HEK293 (cell line): ENCODE measurements around the gene LBHD1.

Source experiments
- CTCF ChIA-PET: fragments of 350-600 bp; formaldehyde crosslinking; extraction: SDS; loops from one replicate; lab custom pipeline; 2021; ENCODE audit warnings: antibody characterized with exemption; lab: Yijun Ruan, JAX
- POLR2A ChIA-PET: fragments of 300-600 bp; formaldehyde crosslinking; extraction: SDS; loops from one replicate; lab custom pipeline; 2020; ENCODE audit warnings: antibody characterized with exemption, inconsistent platforms; lab: Yijun Ruan, JAX
- H3K27ac ChIP-seq: fragments of 200-500 bp; sonication (Bioruptor generic); 2 replicates; pipeline ENCODE4 v1.5.1; 2014; ENCODE audit warnings: low read depth, low read length, control low read depth, inconsistent platforms; ENCODE audit errors: extremely low read depth
- H3K36me3 ChIP-seq, 2 experiments: fragments of 200-500 bp in 1 of 2; sonication (Bioruptor generic) in 1 of 2; 1 replicate in 1 of 2; 2 replicates in 1 of 2; pipeline ENCODE4 v1.5.1; 2014 to 2017; ENCODE audit warnings: inconsistent platforms in 2 of 2, low read length in 2 of 2; ENCODE audit not compliant: control insufficient read depth in 2 of 2, insufficient read depth in 1 of 2
- H3K4me1 ChIP-seq: fragments of 200-500 bp; sonication (Bioruptor generic); 2 replicates; pipeline ENCODE4 v1.5.1; 2014; ENCODE audit warnings: mild to moderate bottlenecking, low read length, inconsistent platforms; ENCODE audit not compliant: control insufficient read depth, insufficient read depth
- H3K4me3 ChIP-seq: 2 replicates; pipeline ENCODE4 v1.5.1; 2011; ENCODE audit warnings: low read depth, mild to moderate bottlenecking, control low read depth, low read length, moderate library complexity
- H3K9me3 ChIP-seq: fragments of 200-500 bp; sonication (Bioruptor generic); 2 replicates; pipeline ENCODE4 v1.5.1; 2014; ENCODE audit warnings: low read depth, low read length, inconsistent platforms; ENCODE audit not compliant: control insufficient read depth, insufficient read depth
- BCL11B ChIP-seq: fragments of 450-650 bp; formaldehyde crosslinking; IDR thresholded peaks from 2 replicates; pipeline ENCODE4 v1.5.1; 2016; ENCODE audit warnings: low read depth, missing biosample characterization, missing genetic modification characterization
- GLI4 ChIP-seq: fragments of 450-650 bp; formaldehyde crosslinking; IDR thresholded peaks from 2 replicates; pipeline ENCODE4 v1.5.1; 2016; ENCODE audit warnings: missing biosample characterization, missing genetic modification characterization
- OSR2 ChIP-seq: fragments of 450-650 bp; formaldehyde crosslinking; IDR thresholded peaks from 2 replicates; pipeline ENCODE4 v1.5.1; 2016; ENCODE audit warnings: missing biosample characterization, missing genetic modification characterization
- WT1 ChIP-seq: fragments of 450-650 bp; formaldehyde crosslinking; IDR thresholded peaks from 2 replicates; pipeline ENCODE4 v1.5.1; 2016; ENCODE audit warnings: missing biosample characterization, missing genetic modification characterization
- ZBTB21 ChIP-seq: fragments of 450-650 bp; formaldehyde crosslinking; IDR thresholded peaks from 2 replicates; pipeline ENCODE4 v1.5.1; 2017; ENCODE audit warnings: missing biosample characterization, missing genetic modification characterization
- ZNF157 ChIP-seq: fragments of 450-650 bp; formaldehyde crosslinking; IDR thresholded peaks from 2 replicates; pipeline ENCODE4 v1.5.1; 2016; ENCODE audit warnings: missing biosample characterization, missing genetic modification characterization
- ZNF221 ChIP-seq: fragments of 450-650 bp; formaldehyde crosslinking; IDR thresholded peaks from 2 replicates; pipeline ENCODE4 v1.5.1; 2017; ENCODE audit warnings: missing biosample characterization, missing genetic modification characterization, borderline replicate concordance
- ZNF248 ChIP-seq: fragments of 450-650 bp; formaldehyde crosslinking; IDR thresholded peaks from 2 replicates; pipeline ENCODE4 v1.5.1; 2017; ENCODE audit warnings: missing biosample characterization, missing genetic modification characterization
- ZNF37A ChIP-seq: fragments of 450-650 bp; IDR thresholded peaks from 2 replicates; pipeline ENCODE4 v1.5.1; 2018; ENCODE audit warnings: missing biosample characterization, missing genetic modification characterization
- ZNF426 ChIP-seq: fragments of 450-650 bp; formaldehyde crosslinking; IDR thresholded peaks from 2 replicates; pipeline ENCODE4 v1.5.1; 2017; ENCODE audit warnings: missing biosample characterization, missing genetic modification characterization, mild to moderate bottlenecking, inconsistent platforms, moderate library complexity
- ZNF530 ChIP-seq: fragments of 450-650 bp; formaldehyde crosslinking; IDR thresholded peaks from 2 replicates; pipeline ENCODE4 v1.5.1; 2016; ENCODE audit warnings: low read depth, missing biosample characterization, missing genetic modification characterization
- ZNF600 ChIP-seq: fragments of 450-650 bp; formaldehyde crosslinking; IDR thresholded peaks from 2 replicates; pipeline ENCODE4 v1.5.1; 2016; ENCODE audit warnings: missing biosample characterization, missing genetic modification characterization
- ZNF768 ChIP-seq: fragments of 450-650 bp; formaldehyde crosslinking; IDR thresholded peaks from 2 replicates; pipeline ENCODE4 v1.5.1; 2018; ENCODE audit warnings: missing biosample characterization, mild to moderate bottlenecking, missing genetic modification characterization
- TF ChIP-seq, protein P1 (sequence below): fragments of 450-650 bp; formaldehyde crosslinking; IDR thresholded peaks from 2 replicates; pipeline ENCODE4 v1.5.1; 2016; ENCODE audit warnings: missing biosample characterization, missing genetic modification characterization
- TF ChIP-seq, protein P2 (sequence below): fragments of 450-650 bp; formaldehyde crosslinking; IDR thresholded peaks from 2 replicates; pipeline ENCODE4 v1.5.1; 2016; ENCODE audit warnings: missing biosample characterization, missing genetic modification characterization
- TF ChIP-seq, protein P3 (sequence below): fragments of 450-650 bp; formaldehyde crosslinking; IDR thresholded peaks from 2 replicates; pipeline ENCODE4 v1.5.1; 2016; ENCODE audit warnings: missing biosample characterization, missing genetic modification characterization
- TF ChIP-seq, protein P4 (sequence below): fragments of 450-650 bp; formaldehyde crosslinking; IDR thresholded peaks from 2 replicates; pipeline ENCODE4; 2016; ENCODE audit warnings: missing biosample characterization, missing genetic modification characterization

LBHD1 gene

DNA sequence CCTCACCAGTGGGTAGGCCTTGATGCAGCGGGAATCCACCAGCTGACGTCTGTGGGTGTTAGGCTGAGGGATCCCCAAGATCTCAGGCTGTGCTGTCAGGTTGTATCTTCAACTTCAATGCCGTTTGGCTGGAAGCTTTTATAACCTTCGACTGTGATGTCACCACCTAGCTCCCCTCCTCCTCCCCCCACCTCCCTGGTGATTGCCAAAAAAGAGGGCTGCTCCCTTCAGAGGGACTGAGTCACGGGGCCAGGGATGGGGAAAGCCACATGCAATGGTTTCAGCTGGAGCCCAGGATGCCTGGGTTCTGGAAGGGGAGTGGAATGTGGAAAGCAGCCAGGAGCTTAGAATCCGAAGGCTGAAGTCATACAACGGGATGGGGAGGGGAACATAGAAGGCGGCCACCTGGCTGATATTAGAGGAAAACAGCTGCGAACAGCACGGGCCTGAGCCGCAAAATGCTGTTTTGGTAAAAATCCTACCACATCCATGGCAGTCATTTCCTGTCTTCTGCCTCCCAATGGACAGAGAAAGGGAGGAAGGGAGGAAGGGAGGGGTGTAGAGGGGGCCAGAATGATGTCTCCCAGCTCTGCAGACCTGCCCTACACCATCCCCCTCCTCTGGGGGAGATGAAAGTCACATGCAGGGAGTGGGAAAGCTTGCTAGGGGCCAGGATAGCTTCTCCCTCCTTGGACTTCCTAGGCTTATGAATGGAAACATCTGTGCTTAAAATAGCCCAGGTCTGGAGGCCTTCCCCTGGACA lies 17.5 kb upstream of the LBHD1 start, which contains the start of gene LRRN4CL (continued):
- TF ChIP-seq, protein P1, sequence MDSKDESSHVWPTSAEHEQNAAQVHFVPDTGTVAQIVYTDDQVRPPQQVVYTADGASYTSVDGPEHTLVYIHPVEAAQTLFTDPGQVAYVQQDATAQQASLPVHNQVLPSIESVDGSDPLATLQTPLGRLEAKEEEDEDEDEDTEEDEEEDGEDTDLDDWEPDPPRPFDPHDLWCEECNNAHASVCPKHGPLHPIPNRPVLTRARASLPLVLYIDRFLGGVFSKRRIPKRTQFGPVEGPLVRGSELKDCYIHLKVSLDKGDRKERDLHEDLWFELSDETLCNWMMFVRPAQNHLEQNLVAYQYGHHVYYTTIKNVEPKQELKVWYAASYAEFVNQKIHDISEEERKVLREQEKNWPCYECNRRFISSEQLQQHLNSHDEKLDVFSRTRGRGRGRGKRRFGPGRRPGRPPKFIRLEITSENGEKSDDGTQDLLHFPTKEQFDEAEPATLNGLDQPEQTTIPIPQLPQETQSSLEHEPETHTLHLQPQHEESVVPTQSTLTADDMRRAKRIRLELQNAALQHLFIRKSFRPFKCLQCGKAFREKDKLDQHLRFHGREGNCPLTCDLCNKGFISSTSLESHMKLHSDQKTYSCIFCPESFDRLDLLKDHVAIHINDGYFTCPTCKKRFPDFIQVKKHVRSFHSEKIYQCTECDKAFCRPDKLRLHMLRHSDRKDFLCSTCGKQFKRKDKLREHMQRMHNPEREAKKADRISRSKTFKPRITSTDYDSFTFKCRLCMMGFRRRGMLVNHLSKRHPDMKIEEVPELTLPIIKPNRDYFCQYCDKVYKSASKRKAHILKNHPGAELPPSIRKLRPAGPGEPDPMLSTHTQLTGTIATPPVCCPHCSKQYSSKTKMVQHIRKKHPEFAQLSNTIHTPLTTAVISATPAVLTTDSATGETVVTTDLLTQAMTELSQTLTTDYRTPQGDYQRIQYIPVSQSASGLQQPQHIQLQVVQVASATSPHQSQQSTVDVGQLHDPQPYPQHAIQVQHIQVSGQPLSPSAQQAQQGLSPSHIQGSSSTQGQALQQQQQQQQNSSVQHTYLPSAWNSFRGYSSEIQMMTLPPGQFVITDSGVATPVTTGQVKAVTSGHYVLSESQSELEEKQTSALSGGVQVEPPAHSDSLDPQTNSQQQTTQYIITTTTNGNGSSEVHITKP: peak; percentile 17; the same call in 1 of the 2 replicates
- TF ChIP-seq, protein P2, sequence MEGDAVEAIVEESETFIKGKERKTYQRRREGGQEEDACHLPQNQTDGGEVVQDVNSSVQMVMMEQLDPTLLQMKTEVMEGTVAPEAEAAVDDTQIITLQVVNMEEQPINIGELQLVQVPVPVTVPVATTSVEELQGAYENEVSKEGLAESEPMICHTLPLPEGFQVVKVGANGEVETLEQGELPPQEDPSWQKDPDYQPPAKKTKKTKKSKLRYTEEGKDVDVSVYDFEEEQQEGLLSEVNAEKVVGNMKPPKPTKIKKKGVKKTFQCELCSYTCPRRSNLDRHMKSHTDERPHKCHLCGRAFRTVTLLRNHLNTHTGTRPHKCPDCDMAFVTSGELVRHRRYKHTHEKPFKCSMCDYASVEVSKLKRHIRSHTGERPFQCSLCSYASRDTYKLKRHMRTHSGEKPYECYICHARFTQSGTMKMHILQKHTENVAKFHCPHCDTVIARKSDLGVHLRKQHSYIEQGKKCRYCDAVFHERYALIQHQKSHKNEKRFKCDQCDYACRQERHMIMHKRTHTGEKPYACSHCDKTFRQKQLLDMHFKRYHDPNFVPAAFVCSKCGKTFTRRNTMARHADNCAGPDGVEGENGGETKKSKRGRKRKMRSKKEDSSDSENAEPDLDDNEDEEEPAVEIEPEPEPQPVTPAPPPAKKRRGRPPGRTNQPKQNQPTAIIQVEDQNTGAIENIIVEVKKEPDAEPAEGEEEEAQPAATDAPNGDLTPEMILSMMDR (tag by site-specific recombination): no peak
- no peak for TF ChIP-seq GLI4
- no peak for TF ChIP-seq ZNF426 (tag by site-specific recombination)
- TF ChIP-seq WT1: 0 out of 2 replicates have a peak, but pooled peaks have one; percentile 72
- no peak for TF ChIP-seq ZNF37A
- TF ChIP-seq, protein P3, sequence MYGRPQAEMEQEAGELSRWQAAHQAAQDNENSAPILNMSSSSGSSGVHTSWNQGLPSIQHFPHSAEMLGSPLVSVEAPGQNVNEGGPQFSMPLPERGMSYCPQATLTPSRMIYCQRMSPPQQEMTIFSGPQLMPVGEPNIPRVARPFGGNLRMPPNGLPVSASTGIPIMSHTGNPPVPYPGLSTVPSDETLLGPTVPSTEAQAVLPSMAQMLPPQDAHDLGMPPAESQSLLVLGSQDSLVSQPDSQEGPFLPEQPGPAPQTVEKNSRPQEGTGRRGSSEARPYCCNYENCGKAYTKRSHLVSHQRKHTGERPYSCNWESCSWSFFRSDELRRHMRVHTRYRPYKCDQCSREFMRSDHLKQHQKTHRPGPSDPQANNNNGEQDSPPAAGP (tag by site-specific recombination): no peak

DNA sequence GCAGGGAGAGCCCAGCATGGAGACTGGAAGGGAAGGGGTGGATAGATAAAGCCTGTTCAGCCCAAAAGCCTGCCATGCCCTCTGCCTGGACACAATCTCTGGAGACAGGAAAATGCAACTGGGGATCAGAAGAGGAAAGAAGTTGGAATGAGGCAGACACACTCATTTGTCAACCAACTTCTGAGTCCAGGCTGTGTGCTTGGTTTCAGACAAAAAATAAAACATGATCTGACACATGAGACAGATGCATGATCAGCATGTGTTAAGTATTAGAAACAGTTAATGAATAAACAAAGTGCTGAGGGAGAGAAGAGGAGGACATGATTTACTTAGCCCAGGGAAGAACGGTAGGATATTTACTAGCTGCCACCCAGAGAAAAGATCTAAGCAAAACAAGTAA lies 16.4 kb upstream of the LBHD1 start:
- CTCF ChIA-PET: interaction anchor here (0.6 to 2.3 kb wide), 4 partner anchors 13 to 264 kb away, joined by 3 to 8 read pairs (median 4); no protein-coding TSS in a partner anchor
- H3K27ac ChIP-seq: no peak overlapping the region
- no peak for TF ChIP-seq BCL11B
- no peak for TF ChIP-seq ZNF248
- TF ChIP-seq ZNF600 (tag by site-specific recombination): no peak
- TF ChIP-seq, protein P2 (tag by site-specific recombination): no peak
- no peaks in the 10 kb centered on the region for H3K9me3 ChIP-seq
- H3K4me1 ChIP-seq: no peaks in the 10 kb centered on the region
- peaks cover 4 to 37% of the 10 kb centered on the region in 2 experiments; a peak in 2 of 3 replicates for H3K36me3 ChIP-seq
- no peak overlapping the region for H3K4me3 ChIP-seq
- POLR2A ChIA-PET: interaction anchor here (1.4 to 2.3 kb wide), 2 partner anchors 12 to 15 kb away, joined by 4 to 8 read pairs; no protein-coding TSS in a partner anchor

DNA sequence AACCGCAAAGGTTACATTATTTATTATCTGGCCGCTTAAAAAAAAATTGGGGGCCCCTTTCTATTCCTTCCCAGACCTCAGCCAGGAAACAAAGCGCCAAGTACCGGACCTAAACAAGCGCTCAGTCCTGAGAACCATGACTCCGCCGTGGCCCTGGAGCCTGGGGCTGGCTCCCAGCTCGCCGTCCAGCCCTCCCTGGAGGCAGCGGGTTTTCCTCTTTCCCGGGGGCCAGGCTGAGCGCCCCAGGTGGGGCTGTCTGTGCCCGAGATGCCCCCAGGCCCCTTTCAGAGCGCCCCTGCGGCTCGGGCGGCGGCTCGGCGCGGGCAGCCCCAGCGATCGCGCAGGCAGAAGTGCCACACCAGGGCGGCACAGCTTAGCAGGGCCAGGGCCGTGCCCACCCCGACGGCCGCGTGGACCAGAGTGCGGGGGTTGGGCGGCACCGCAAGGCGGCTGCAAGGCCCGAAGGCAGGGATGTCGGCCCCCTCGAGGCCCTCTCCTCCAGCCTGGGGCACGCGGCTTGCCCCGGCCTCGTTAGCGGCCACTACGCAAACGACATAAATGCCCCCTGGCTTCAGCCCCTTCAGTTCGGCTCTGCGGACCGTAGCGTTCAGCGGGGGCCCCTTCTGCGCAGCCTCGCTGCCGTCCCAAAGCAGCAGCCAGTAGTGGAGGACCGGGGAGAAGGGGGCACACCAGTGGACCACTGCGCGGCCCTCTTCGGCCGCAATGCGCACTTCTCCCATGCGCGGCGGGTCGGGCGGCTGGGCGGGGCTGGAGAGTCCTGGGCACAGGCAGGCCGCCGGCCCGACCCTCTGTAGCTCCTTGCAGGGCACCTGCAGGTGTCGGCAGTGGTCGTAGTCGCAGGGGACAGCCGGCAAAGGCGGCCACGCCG lies 15.7 kb upstream of the LBHD1 start:
- Histone ChIP-seq H3K4me3 (no peak overlapping the region), H3K4me1 (no peaks in the 10 kb centered on the region), H3K9me3 (no peaks in the 10 kb centered on the region), H3K36me3 (peaks cover 0 to 30% of the 10 kb centered on the region in 2 experiments; a peak in 2 of 3 replicates), H3K27ac (no peak overlapping the region)
- POLR2A ChIA-PET: no interaction called here
- CTCF ChIA-PET: interaction anchor here (0.7 kb wide), 1 partner anchor 47 kb away, joined by 3 read pairs; no protein-coding TSS in a partner anchor
- TF ChIP-seq OSR2: no peak
- TF ChIP-seq ZNF221 (tag by site-specific recombination): no peak
- TF ChIP-seq ZNF768 (tag by site-specific recombination): no peak
- TF ChIP-seq, protein P4, sequence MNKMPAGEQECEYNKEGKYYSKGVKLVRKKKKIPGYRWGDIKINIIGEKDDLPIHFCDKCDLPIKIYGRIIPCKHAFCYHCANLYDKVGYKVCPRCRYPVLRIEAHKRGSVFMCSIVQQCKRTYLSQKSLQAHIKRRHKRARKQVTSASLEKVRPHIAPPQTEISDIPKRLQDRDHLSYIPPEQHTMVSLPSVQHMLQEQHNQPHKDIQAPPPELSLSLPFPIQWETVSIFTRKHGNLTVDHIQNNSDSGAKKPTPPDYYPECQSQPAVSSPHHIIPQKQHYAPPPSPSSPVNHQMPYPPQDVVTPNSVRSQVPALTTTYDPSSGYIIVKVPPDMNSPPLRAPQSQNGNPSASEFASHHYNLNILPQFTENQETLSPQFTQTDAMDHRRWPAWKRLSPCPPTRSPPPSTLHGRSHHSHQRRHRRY (tag by site-specific recombination): no peak
- no peak for TF ChIP-seq ZNF157 (tag by site-specific recombination)
- TF ChIP-seq ZBTB21 (tag by site-specific recombination): no peak
- TF ChIP-seq ZNF530: no peak
- TF ChIP-seq, all 188 proteins: peak for 0
